HG02588 (cell line): Measurements from ENCODE around the gene CTSD.

Experiments
- ATAC-seq: cut with Tn5 transposase; IDR thresholded peaks from one replicate; pipeline ENCODE4 v1.9.1; 2021; ENCODE audit warnings: mild to moderate bottlenecking, moderate library complexity; ENCODE audit not compliant: unreplicated experiment

CTSD gene

DNA sequence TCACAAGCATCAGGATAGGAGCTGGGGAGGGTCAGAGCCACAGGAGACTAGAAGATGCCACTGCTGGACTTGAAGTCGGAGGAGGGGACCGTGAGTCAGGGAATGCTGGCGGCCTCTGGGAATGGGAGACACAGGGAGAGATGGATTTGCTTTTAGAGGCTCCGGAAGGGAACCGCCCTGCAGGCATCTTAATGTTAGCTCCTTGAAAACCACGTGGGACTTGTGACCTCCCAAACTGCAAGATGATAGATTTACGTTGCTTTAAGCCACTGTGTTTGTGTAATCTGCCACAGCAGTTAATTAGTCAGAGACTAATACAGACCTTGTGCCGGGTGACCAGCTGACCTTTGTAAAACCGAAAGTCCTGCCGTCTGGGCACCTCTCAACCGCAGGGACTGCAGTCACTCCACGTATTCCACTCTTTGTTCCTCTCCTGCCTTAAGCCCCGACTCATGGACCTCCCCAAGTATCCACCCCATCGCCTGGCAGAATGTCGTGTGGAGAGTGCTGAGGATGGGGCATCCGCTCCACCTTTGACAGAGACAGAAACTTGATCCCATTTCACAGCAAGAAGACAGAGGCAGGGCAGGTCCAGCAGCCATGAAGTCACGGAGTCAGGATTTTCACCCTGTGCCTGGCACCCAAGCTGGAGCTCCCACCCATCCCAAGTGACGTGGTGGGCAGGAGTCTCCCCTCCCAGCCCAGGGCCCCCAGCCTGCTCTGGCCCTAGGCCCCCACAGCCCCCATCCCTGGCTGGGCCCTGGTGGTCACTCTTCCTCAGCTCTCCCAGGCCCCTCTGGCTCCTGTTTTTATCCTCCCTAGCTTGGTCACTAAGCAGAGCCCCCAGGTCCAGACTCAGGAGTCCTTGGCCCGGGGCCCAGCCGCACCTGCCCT lies 19.4 kb upstream of the CTSD start:
- no peak for ATAC-seq

GRCh38 chr11:1782031-1782590 lies 18.4 kb upstream of the CTSD start:
- no peak for ATAC-seq

DNA sequence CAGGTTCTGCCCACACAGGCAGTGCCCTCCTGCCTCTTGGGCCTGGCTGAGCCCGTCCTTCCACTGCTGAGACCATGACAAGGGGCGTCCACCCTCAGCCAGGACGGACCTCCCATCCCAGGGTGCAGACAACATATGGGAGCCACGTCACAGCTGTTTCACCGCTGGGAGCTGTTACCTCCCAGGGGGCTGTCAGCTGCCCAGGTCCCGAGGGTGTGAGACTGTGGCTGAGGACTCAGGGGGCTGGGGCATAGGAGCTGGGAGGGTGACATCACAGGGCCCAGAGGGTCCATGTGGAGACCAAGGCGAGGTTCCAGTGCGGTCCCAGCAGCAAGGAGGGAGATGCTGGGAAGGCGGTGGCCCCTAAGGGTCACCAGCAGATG lies 17.9 kb upstream of the CTSD start:
- no peak for ATAC-seq

GRCh38 chr11:1780700-1781592 lies 17.2 kb upstream of the CTSD start:
- ATAC-seq, result no peak

- ATAC-seq, result no peak
Measured at GRCh38 chr11:1779806-1780699, 16.3 kb upstream of the CTSD start.

GRCh38 chr11:1779034-1779805 lies 15.5 kb upstream of the CTSD start:
- no peak for ATAC-seq

DNA sequence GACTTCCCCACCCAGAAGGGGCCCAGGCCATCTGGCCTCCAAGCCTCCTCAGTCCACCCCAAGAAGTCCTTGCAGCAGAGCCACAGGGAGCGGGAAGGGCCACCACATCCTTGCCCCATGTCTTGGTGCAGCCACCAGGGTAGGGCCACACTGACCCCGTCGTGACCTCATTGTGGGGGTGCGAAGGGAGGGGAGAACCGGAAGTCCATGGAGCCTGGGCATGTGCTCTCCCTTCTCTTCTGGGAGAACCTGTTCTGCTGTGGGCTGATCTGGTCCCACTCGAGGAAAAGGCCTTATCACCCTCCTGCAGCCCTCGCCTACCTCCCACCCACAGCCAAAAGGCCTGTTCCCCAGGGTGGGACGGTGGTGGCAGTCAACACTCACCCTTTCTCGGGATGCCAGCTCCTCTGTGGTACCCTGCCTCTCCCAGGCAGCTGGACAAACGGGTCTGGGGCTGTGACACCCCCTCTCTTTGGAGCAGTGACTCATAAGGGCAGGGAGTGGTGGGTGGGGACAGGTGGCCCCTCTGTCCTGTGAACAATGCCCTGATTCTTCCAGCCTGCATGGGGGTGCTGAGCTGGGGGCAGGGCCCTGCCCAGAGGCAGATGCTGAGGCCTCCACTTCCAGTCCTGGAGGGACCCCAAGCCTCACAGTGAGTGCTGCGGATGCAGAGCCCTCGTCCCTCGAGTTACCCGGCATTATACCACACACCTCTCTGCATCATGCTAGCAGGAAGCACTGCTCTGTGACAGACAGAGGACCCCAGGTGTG lies 14.6 kb upstream of the CTSD start:
- no peak for ATAC-seq

DNA sequence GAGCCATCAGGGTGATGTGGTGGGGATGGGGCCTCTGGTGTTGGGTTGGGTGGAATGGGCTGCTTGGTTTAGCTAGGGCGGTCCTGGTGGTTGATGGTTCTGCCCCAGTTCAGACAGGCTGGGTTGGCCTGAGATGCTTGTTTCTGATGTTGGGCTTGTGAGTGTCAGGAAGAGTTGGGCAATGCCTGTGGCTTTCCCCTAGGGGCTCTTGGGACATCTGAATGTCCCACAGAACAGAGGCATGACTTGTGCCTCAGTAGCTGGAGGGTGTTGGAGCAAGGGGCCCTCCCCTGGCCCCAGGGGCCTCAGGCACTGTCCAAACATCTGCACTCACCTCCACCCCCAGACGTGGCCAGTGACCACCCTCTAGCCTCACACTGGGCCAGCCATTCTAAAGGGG lies 14.0 kb upstream of the CTSD start:
- no peak for ATAC-seq

DNA sequence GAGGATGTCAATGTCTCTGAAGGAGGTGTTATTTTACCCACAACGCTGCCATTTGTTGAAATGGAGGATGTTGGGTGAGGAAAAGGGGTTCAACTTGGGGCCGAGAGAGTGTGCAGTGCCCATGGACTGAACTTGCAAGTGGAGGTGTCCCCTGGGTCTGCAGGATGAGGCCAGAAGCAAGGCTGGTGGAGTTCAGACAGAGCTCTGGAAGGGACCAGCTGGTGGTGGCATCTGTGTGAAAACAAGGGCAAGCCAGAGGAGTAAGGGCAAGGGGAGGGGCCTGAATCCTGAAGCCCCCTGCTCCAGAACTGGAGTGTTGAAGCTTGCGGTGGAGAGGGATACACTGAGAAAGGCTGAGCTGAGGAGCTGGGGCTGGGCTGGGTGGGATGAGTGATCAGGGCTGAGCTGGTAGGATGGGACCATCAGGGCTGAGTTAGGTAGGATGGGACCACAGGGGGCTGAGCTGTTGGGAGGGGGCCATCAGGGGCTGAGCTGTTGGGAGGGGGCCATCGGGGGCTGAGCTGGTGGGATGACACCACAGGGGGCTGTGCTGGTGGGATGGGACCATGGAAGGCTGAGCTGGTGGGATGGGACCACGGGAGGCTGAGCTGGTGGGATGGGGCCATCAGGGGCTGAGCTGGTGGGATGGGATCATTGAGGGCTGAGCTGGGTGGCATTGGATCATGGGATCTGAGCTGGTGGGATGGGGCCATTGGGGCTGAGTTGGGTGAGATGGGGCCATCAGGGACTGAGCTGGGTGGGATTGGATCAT lies 13.4 kb upstream of the CTSD start:
- no peak for ATAC-seq

- ATAC-seq, result no peak
Measured at GRCh38 chr11:1776331-1776851, 12.7 kb upstream of the CTSD start.

DNA sequence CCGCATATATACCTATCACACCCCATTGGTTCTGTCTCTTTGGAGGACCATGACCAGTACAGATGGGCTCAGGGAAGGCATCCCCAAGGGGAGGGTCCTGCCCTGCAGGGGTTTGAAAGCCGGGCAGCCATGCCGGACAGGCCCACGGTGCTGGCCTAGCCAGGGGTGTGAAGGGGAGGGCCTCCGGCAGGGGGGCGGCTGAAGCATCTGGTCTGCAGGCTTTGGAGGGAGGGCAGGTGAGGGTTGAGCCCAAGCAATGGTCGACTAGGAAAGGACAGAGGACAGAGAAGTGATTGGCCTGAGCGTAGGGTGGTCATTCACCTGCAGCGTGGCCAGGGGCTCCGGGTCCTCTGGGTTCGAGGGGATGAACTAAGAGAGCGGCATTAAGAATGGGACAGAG lies 11.2 kb upstream of the CTSD start:
- ATAC-seq, result no peak

DNA sequence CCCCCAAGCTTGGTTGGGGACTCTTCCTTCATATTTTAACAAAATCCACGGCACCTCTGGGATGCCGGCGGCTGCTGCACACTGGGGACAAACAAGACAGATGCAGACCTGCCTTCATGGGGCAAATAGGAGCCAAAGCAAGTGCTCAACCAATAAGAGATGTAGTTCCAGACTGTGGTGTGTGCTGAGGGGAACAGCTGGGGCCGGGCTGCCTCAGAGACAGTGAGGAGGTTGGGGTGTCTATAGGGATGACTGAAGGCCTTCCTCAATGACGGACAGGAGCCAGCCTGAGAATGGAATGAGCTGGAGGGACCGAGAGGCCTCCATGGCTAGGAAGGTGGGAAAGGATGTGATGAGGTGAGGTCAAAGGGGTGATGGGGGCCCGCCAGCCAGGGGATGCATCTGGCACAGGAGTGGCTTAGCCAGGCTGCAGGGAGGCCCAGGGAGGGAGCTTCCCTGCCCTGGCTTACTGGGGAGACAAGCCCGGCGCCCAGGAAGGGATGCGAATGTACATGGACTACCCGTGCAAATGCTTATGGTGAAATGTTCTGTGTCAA lies 10.3 kb upstream of the CTSD start:
- no peak for ATAC-seq

- ATAC-seq, result no peak
Measured at GRCh38 chr11:1773131-1773993, 9.6 kb upstream of the CTSD start.

DNA sequence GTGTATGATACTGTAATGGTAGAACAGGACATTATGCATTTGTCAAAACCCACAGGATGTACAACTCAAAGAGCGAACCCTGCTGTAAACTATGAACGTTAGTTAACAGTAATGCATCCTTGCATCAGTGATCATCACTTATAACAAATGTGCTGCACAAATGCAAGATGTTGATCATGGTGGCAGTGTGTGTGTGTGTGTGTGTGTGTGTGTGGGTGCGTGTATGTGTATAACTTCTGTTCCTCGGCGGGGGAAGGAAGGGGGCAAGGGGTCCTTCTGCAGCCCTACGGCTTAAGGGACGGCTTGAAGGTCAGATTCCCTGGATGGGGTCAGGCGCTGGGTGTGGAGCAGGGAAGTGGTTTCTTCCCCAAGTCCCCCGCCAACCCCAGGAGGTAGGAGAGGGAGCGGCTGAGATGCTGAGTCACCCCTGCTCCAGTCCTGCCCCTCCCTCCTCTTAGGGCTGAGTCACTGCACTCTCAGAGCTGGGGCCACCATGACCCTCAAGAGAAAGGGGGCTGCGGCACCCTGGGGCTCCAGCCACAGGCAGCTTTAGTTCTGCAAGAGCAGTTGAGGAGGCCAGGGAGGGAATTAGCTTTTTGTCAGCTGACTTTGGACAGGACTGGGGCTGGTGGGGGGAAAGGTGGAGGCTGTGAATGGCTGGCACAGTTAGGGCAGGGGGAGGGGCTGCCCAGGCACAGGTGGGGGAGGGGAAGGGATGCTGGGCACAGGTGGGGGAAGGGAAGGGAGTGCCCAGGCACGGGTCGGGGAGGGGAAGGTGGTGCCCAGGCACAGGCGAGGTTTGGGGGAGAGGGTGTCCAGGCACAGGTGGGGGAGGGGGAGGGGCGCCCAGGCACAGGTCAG lies 8.8 kb upstream of the CTSD start:
- ATAC-seq, result no peak

DNA sequence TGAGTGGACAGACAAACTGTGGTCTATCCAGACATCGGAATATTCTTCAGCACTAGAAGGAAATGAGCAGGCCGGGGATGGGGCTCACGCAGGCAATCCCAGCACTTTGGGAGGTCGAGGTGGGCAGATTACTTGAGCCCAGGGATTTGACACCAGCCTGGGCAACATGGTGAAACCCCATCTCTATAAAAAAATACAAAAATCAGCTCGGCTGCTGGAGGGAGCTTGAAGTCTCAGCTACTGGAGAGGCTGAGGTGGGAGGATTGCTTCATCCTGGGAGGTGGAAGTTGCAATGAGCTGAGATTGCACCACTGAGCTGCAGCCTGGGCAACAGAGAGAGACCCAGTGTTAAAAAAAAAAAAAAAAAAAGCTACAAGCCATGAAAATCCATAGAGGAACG lies 8.0 kb upstream of the CTSD start:
- no peak for ATAC-seq

DNA sequence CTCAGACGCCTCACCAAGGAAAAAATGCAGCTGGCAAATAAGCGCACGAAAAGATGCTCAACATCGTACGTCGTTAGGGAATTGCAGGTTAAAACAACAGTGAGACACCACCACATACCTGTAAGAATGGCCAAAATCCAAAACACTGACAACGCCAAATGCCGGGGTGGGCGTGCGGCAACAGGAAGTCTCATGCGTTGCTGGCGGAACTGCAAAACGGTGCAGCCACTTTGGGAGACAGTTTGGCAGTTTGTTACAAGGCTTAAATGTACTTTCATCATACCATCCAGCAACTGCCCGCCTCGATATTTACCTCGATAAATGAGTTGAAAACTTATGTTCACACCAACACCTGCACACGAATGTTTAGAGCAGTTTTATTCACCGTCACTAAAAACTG lies 7.5 kb upstream of the CTSD start:
- no peak for ATAC-seq
